Measurements from ENCODE around the gene IRAK4. TPM values are rescaled to one million over a fixed set of nuclear protein-coding genes. Genes with fewer than 3 reads are reported as not detected.

Gene IRAK4
- total RNA-seq, 1 donor from 2014 or later, result 9.6 TPM

DNA sequence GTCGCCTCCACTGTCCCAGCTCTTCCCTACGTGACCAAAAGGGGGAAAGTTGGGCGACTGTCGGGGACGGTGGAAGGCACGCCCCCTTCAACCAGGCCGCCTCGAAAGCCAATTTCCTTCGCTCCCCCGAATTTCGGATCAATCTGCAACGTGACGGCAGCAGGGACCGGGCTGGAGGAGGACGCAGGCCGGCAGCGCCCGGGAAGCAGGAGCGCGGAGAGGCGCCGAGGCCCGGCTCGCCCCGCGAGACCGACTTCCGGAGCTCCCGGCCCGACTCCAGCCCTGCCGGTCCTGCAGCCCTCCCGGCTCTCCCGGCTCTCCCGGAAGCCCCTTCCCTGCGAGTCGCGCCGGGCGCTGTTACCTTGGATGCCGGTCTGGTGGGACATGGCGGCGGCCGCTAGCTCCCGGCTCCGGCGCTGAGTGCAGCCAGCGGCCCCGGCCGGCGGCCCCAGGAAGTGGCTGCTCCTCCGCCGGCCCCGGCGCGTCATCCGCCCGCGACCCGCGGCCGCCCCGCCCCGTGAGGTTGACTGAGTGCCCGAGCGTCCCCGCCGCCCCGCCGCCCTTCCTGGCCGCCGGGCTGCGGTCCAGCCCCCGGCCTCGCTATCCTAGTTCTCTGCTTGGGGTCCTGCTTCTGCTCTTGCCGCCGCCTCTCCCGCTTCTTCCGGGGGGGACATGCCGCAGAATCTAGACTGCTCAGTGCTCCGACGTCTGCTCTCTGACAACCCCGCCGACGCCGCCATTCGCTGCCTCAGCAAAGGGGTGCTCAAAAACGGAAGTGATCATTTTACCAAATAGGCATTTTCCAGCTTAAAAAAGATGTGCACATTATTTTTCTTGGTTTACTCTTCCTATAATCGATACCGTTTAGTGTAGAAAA lies 47.3 kb downstream of the IRAK4 start, which contains the start of gene TWF1:
TSS of gene TWF1 (minus strand) at position 458 of the 877 bp plus-strand sequence. CDS start at position 386, 72 bp downstream.
- no peaks in the 10 kb centered on the region for H3K9me3 Mint-ChIP-seq (ENCODE audit: unreplicated experiment)
- DNase-seq (ENCODE audit: extremely low spot score, unreplicated experiment), result peak; percentile 97
- H3K36me3 Mint-ChIP-seq (ENCODE audit: unreplicated experiment), result peaks cover 6% of the 10 kb centered on the region
- peaks cover 6% of the 10 kb centered on the region for H3K27me3 Mint-ChIP-seq (ENCODE audit: unreplicated experiment)
- H3K4me1 Mint-ChIP-seq (ENCODE audit: unreplicated experiment), result peaks cover 27% of the 10 kb centered on the region
- H3K27ac Mint-ChIP-seq (ENCODE audit: unreplicated experiment), result peak within 1 kb of the TSS; percentile 100
- TF ChIP-seq, protein P1, sequence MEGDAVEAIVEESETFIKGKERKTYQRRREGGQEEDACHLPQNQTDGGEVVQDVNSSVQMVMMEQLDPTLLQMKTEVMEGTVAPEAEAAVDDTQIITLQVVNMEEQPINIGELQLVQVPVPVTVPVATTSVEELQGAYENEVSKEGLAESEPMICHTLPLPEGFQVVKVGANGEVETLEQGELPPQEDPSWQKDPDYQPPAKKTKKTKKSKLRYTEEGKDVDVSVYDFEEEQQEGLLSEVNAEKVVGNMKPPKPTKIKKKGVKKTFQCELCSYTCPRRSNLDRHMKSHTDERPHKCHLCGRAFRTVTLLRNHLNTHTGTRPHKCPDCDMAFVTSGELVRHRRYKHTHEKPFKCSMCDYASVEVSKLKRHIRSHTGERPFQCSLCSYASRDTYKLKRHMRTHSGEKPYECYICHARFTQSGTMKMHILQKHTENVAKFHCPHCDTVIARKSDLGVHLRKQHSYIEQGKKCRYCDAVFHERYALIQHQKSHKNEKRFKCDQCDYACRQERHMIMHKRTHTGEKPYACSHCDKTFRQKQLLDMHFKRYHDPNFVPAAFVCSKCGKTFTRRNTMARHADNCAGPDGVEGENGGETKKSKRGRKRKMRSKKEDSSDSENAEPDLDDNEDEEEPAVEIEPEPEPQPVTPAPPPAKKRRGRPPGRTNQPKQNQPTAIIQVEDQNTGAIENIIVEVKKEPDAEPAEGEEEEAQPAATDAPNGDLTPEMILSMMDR (IDR thresholded peaks at IDR 0.05), result peak; percentile 37
- peak within 1 kb of the TSS; percentile 100 for H3K4me3 Mint-ChIP-seq (ENCODE audit: unreplicated experiment)

DNA sequence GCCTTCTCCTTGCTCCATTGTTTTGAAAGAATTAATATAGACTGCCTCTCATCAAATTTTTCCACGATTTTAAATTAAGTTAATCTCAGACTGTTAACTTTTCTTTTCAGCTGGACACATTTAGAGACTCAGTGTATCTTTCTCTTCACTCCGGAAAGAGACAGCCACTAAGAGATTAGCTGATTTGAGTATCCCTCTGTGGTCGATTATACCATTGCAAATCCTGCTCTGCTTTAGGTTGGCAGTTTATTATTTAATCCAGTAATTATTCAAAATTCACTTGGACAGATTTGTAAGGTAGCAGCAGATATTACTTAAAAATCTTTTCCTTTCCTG lies 48.0 kb downstream of the IRAK4 start:
- Mint-ChIP-seq H3K36me3 (ENCODE audit: unreplicated experiment) (peaks cover 4% of the 10 kb centered on the region), H3K4me1 (ENCODE audit: unreplicated experiment) (peaks cover 27% of the 10 kb centered on the region), H3K27me3 (ENCODE audit: unreplicated experiment) (peaks cover 10% of the 10 kb centered on the region), H3K4me3 (ENCODE audit: unreplicated experiment) (peak overlapping the region; percentile 100), H3K27ac (ENCODE audit: unreplicated experiment) (peak overlapping the region; percentile 100), H3K9me3 (ENCODE audit: unreplicated experiment) (no peaks in the 10 kb centered on the region)
- TF ChIP-seq, protein P1 (IDR thresholded peaks at IDR 0.05), result no peak
- no peak for DNase-seq (ENCODE audit: extremely low spot score, unreplicated experiment)

DNA sequence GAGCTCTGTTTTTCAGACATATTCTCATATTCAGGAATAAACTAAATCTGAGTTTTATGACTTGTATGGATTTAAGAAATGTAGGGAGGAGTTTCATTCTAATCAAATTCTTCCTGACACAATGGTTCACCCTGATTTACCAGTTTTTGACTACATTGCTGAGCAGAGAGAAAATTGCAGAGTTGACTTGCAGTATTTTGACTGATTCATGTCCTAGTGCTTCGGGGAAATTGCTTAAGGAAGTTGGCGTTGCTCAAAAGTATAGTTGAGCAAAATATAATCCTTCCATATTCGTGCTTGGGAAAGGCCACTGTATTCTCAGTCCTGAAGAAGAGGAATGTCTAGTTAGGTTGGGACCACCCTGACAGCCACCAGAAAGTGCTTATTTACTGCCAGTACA lies 48.6 kb downstream of the IRAK4 start:
- Mint-ChIP-seq H3K4me3 (ENCODE audit: unreplicated experiment) (peak overlapping the region; percentile 100), H3K9me3 (ENCODE audit: unreplicated experiment) (no peaks in the 10 kb centered on the region), H3K27me3 (ENCODE audit: unreplicated experiment) (peaks cover 12% of the 10 kb centered on the region), H3K4me1 (ENCODE audit: unreplicated experiment) (peaks cover 27% of the 10 kb centered on the region), H3K27ac (ENCODE audit: unreplicated experiment) (no peak overlapping the region), H3K36me3 (ENCODE audit: unreplicated experiment) (peaks cover 4% of the 10 kb centered on the region)
- DNase-seq (ENCODE audit: extremely low spot score, unreplicated experiment), result no peak
- TF ChIP-seq, protein P1 (IDR thresholded peaks at IDR 0.05), result no peak

DNA sequence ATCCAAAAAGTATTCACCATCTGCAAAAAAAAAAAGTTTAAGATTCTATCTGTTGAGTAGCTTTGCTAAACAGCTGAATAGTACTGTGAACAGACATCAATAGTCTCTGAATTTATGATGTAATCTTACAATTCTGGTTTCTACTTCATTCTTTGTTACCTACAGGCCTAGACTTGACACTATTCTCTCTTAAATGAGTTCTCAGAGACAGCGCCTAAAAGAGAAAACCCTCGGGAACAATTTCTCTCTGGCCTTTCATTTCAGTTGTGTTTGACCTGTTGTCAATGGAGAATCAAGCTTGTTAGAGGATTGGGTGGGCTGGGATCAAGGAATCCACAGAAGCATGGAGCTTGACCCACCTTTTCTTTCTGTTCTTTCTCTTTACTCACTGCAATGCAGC lies 53.3 kb downstream of the IRAK4 start:
- peaks cover 3% of the 10 kb centered on the region for H3K4me1 Mint-ChIP-seq (ENCODE audit: unreplicated experiment)
- TF ChIP-seq, protein P1 (IDR thresholded peaks at IDR 0.05), result no peak
- no peak overlapping the region for H3K27ac Mint-ChIP-seq (ENCODE audit: unreplicated experiment)
- no peaks in the 10 kb centered on the region for H3K36me3 Mint-ChIP-seq (ENCODE audit: unreplicated experiment)
- H3K4me3 Mint-ChIP-seq (ENCODE audit: unreplicated experiment), result no peak overlapping the region
- no peaks in the 10 kb centered on the region for H3K9me3 Mint-ChIP-seq (ENCODE audit: unreplicated experiment)
- no peak for DNase-seq (ENCODE audit: extremely low spot score, unreplicated experiment)
- H3K27me3 Mint-ChIP-seq (ENCODE audit: unreplicated experiment), result peaks cover 23% of the 10 kb centered on the region

DNA sequence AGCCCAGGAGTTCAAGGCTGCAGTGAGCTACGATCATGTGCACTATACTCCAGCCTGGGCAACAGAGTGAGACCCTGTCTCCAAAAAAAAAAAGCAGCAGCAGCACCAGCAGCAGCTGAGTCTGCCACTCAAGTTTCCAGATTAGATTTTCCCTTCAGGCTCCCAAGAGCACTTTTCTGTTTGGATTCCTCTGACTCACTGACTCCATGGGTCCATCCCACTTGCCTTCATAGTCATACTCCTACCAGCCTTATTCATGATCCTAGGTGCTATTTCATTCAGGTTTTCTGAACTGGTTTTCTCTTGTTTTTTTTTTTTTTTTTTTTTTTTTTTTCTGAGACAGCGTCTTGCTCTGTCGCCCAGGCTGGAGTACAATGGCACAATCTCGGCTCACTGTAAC lies 54.2 kb downstream of the IRAK4 start:
- Mint-ChIP-seq H3K4me3 (ENCODE audit: unreplicated experiment) (no peak overlapping the region), H3K27ac (ENCODE audit: unreplicated experiment) (no peak overlapping the region), H3K36me3 (ENCODE audit: unreplicated experiment) (no peaks in the 10 kb centered on the region), H3K27me3 (ENCODE audit: unreplicated experiment) (peaks cover 23% of the 10 kb centered on the region), H3K9me3 (ENCODE audit: unreplicated experiment) (no peaks in the 10 kb centered on the region), H3K4me1 (ENCODE audit: unreplicated experiment) (no peaks in the 10 kb centered on the region)
- no peak for DNase-seq (ENCODE audit: extremely low spot score, unreplicated experiment)
- TF ChIP-seq, protein P1 (IDR thresholded peaks at IDR 0.05), result no peak

All from osteocyte (in vitro differentiated cells).